ENCODE measurements around the gene HBQ1. TPM values are rescaled to one million over a fixed set of nuclear protein-coding genes. Genes with fewer than 3 reads are reported as not detected.

The HBQ1 gene
- total RNA-seq, 1 experiment from 2014 or later, result not detected

DNA sequence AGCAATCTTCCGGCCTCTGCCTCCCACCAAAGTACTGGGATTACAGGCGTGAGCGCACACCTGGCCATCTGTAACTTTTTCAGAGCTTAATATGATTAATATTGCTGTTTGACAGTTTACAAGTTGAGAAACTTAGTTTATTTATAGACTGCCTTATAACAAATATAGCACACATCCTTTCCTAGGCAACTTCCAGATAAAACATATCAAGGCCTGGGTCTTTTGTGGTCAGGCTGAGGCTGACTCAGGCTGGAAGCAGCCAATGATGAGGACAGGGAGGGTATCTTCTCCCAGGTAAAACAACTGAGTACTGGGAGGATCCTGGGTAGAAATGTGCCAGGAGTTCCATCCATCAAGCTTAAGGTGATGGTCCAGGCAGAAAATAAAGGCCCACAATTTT, 32.7 kb downstream of the HBQ1 start:
- no peak overlapping the region for H3K9ac ChIP-seq (ENCODE audit: low read length)
- H4K20me1 ChIP-seq (ENCODE audit: insufficient read depth), result no peaks in the 10 kb centered on the region
- H2AFZ ChIP-seq (ENCODE audit: low read depth, low read length, poor library complexity, severe bottlenecking), result no peak overlapping the region
- intact Hi-C loops (cut with micrococcal nuclease), result no loop called here
- H3K27me3 ChIP-seq (ENCODE audit: insufficient read depth, low read length), result no peaks in the 10 kb centered on the region
- H3K4me2 ChIP-seq (ENCODE audit: low read length), result no peak overlapping the region
- no TSS peak for BruUV-seq (replicated peaks)
- no peak for DNase-seq (ENCODE audit: low read depth, low spot score)
- TF ChIP-seq ZNF274 (IDR thresholded peaks at IDR 0.05; ENCODE audit: low read depth, low read length) (no peak), ZFX (IDR thresholded peaks at IDR 0.05) (no peak), YY1 (IDR thresholded peaks at IDR 0.05; ENCODE audit: extremely low read depth, insufficient replicate concordance, low read depth, low read length) (no peak), SIN3A (IDR thresholded peaks at IDR 0.05; ENCODE audit: low read depth) (no peak), JUND (IDR thresholded peaks at IDR 0.05) (no peak), EZH2 (IDR thresholded peaks at IDR 0.05) (no peak)
- TF ChIP-seq, protein P1, sequence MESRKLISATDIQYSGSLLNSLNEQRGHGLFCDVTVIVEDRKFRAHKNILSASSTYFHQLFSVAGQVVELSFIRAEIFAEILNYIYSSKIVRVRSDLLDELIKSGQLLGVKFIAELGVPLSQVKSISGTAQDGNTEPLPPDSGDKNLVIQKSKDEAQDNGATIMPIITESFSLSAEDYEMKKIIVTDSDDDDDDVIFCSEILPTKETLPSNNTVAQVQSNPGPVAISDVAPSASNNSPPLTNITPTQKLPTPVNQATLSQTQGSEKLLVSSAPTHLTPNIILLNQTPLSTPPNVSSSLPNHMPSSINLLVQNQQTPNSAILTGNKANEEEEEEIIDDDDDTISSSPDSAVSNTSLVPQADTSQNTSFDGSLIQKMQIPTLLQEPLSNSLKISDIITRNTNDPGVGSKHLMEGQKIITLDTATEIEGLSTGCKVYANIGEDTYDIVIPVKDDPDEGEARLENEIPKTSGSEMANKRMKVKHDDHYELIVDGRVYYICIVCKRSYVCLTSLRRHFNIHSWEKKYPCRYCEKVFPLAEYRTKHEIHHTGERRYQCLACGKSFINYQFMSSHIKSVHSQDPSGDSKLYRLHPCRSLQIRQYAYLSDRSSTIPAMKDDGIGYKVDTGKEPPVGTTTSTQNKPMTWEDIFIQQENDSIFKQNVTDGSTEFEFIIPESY (IDR thresholded peaks at IDR 0.05; ENCODE audit: extremely low read depth, insufficient replicate concordance, low read length), result no peak
- H3K27ac ChIP-seq (ENCODE audit: low read depth, low read length), result no peak overlapping the region
- ATAC-seq, result no peak
- H3K36me3 ChIP-seq (ENCODE audit: control insufficient read depth in 1 of 2, insufficient read depth in 2 of 2, low read length in 2 of 2), result peaks cover 3 to 6% of the 10 kb centered on the region in 2 experiments; a peak in 3 of 4 replicates
- no peaks in the 10 kb centered on the region for H3K4me1 ChIP-seq (ENCODE audit: control insufficient read depth in 1 of 2, insufficient read depth in 2 of 2, low read length in 2 of 2)
- H3K9me2 ChIP-seq (ENCODE audit: insufficient read depth), result no peaks in the 10 kb centered on the region
- RAD21 ChIA-PET (ENCODE audit: low non-redundant PET in 1 of 2, low total read pairs in 2 of 2, uncharacterized antibody in 2 of 2, unreplicated experiment in 2 of 2), result no interaction called here
- H3K9me3 ChIP-seq (ENCODE audit: control insufficient read depth in 1 of 2, insufficient read depth in 1 of 2, low read depth in 1 of 2, low read length in 2 of 2), result no peaks in the 10 kb centered on the region
- H3K4me3 ChIP-seq (replicated peaks in 1 of 2; ENCODE audit: low read depth in 1 of 2, low read length in 2 of 2), result no peak overlapping the region
- CTCF ChIA-PET, result no interaction called here
- peaks cover 68% of the 10 kb centered on the region for H3K79me2 ChIP-seq (ENCODE audit: insufficient read depth, low read length)
- POLR2A ChIA-PET, result no interaction called here

DNA sequence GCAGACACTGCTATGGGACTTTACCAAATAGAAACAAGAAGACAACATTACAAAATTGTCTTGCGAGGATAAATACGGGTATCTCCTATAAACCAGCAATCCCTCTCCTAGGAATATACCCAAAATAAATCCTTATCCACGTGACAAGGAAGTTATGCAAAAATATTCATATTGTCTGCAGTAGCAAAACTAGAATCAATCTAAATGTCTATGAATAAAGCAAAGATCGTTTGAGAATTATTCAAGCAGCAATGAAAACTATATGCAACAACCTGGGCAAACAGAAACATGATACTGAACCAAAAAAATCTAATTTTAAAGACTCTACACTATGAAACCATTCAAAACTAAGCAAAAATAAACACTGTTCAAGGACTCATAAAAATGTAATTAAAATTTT, 39.8 kb downstream of the HBQ1 start:
- Histone ChIP-seq H3K4me2 (ENCODE audit: low read length) (no peak overlapping the region), H3K27ac (ENCODE audit: low read depth, low read length) (no peak overlapping the region), H3K4me1 (ENCODE audit: control insufficient read depth in 1 of 2, insufficient read depth in 2 of 2, low read length in 2 of 2) (no peaks in the 10 kb centered on the region), H3K79me2 (ENCODE audit: insufficient read depth, low read length) (peaks cover 54% of the 10 kb centered on the region), H4K20me1 (ENCODE audit: insufficient read depth) (no peaks in the 10 kb centered on the region), H3K27me3 (ENCODE audit: insufficient read depth, low read length) (no peaks in the 10 kb centered on the region), H3K4me3 (replicated peaks in 1 of 2; ENCODE audit: low read depth in 1 of 2, low read length in 2 of 2) (no peak overlapping the region), H3K9ac (ENCODE audit: low read length) (no peak overlapping the region), H2AFZ (ENCODE audit: low read depth, low read length, poor library complexity, severe bottlenecking) (no peak overlapping the region), H3K9me3 (ENCODE audit: control insufficient read depth in 1 of 2, insufficient read depth in 1 of 2, low read depth in 1 of 2, low read length in 2 of 2) (no peaks in the 10 kb centered on the region), H3K9me2 (ENCODE audit: insufficient read depth) (no peaks in the 10 kb centered on the region), H3K36me3 (ENCODE audit: control insufficient read depth in 1 of 2, insufficient read depth in 2 of 2, low read length in 2 of 2) (peaks cover 5% of the 10 kb centered on the region in 2 experiments; a peak in 2 of 4 replicates)
- ATAC-seq, result no peak
- CTCF ChIA-PET, result no interaction called here
- intact Hi-C loops (cut with micrococcal nuclease), result no loop called here
- TF ChIP-seq ELF1 (IDR thresholded peaks at IDR 0.05; ENCODE audit: borderline replicate concordance, low read depth), result no peak
- TF ChIP-seq, protein P1 (IDR thresholded peaks at IDR 0.05; ENCODE audit: extremely low read depth, insufficient replicate concordance, low read length), result no peak
- no peak for DNase-seq (ENCODE audit: low read depth, low spot score)
- POLR2A ChIA-PET, result no interaction called here
- no TSS peak for BruUV-seq (replicated peaks)
- RAD21 ChIA-PET (ENCODE audit: low non-redundant PET in 1 of 2, low total read pairs in 2 of 2, uncharacterized antibody in 2 of 2, unreplicated experiment in 2 of 2), result no interaction called here

All from HCT116 (cell line).